ENCODE measurements around the gene CCL22.

CCL22 gene

GRCh38 chr16:57358527-57359095 is at the start of gene CCL22:
Gene CCL22, plus strand, starts transcription at chr16:57358783. Its CDS starts 34 bp downstream, at chr16:57358817.
- TF ChIP-seq CTCF (conservative IDR thresholded peaks at IDR 0.05; ENCODE audit: low read length), result no peak
- H3K4me3 ChIP-seq (ENCODE audit: low read length), result no peak within 1 kb of the TSS
- DNase-seq (ENCODE audit: low read depth), result no peak

GRCh38 chr16:57310801-57311200 is 47.8 kb upstream of the CCL22 start:
- DNase-seq (ENCODE audit: low read depth), result no peak
- no peak overlapping the region for H3K4me3 ChIP-seq (ENCODE audit: low read length)
- TF ChIP-seq CTCF (conservative IDR thresholded peaks at IDR 0.05; ENCODE audit: low read length), result no peak

GRCh38 chr16:57313509-57313908 is 45.1 kb upstream of the CCL22 start:
- no peak for DNase-seq (ENCODE audit: low read depth)
- no peak overlapping the region for H3K4me3 ChIP-seq (ENCODE audit: low read length)
- TF ChIP-seq CTCF (conservative IDR thresholded peaks at IDR 0.05; ENCODE audit: low read length), result no peak

- no peak for TF ChIP-seq CTCF (conservative IDR thresholded peaks at IDR 0.05; ENCODE audit: low read length)
- no peak for DNase-seq (ENCODE audit: low read depth)
- H3K4me3 ChIP-seq (ENCODE audit: low read length), result no peak overlapping the region
These were observed 44.3 kb upstream of the CCL22 start for GRCh38 chr16:57314161-57314785.

GRCh38 chr16:57315416-57315815 is 43.2 kb upstream of the CCL22 start:
- no peak overlapping the region for H3K4me3 ChIP-seq (ENCODE audit: low read length)
- TF ChIP-seq CTCF (conservative IDR thresholded peaks at IDR 0.05; ENCODE audit: low read length), result no peak
- DNase-seq (ENCODE audit: low read depth), result no peak

GRCh38 chr16:57316390-57317017 is 42.1 kb upstream of the CCL22 start:
- no peak for TF ChIP-seq CTCF (conservative IDR thresholded peaks at IDR 0.05; ENCODE audit: low read length)
- no peak overlapping the region for H3K4me3 ChIP-seq (ENCODE audit: low read length)
- peak; percentile 91 for DNase-seq (ENCODE audit: low read depth)
